Trophoblast cell (in vitro differentiated cells and primary cell): ENCODE results near the gene UBIAD1.
"Not testable (repeated sequence)": the region's sequence is repeated elsewhere in the genome, so short reads cannot be mapped to it uniquely, and the experiment has no call there.

Source experiments
- DNase-seq, 2 donors: peaks; one replicate each; pipeline ENCODE4 v3.0.0-alpha.2; 2016
- H2AFZ ChIP-seq: 2 replicates; pipeline ENCODE4 v1.6.1; 2013; ENCODE audit warnings: low read length, moderate library complexity, mild to moderate bottlenecking; ENCODE audit not compliant: insufficient read depth, poor library complexity
- H2AK5ac ChIP-seq: 2 replicates; pipeline ENCODE4 v1.6.1; 2013; ENCODE audit warnings: mild to moderate bottlenecking, low read length
- H2BK120ac ChIP-seq: 2 replicates; pipeline ENCODE4 v1.6.1; 2013; ENCODE audit warnings: low read length, mild to moderate bottlenecking, moderate library complexity; ENCODE audit not compliant: insufficient read depth, poor library complexity
- H2BK12ac ChIP-seq: 2 replicates; pipeline ENCODE4 v1.6.1; 2013; ENCODE audit warnings: mild to moderate bottlenecking, low read length, moderate library complexity
- H2BK5ac ChIP-seq: 2 replicates; pipeline ENCODE4 v1.6.1; 2013; ENCODE audit warnings: low read length, low read depth, moderate library complexity, mild to moderate bottlenecking; ENCODE audit not compliant: poor library complexity
- H3K14ac ChIP-seq: 2 replicates; pipeline ENCODE4 v1.6.1; 2013; ENCODE audit warnings: mild to moderate bottlenecking, low read length
- H3K18ac ChIP-seq: 2 replicates; pipeline ENCODE4 v1.6.1; 2013; ENCODE audit warnings: mild to moderate bottlenecking, low read length
- H3K23ac ChIP-seq: 2 replicates; pipeline ENCODE4 v1.6.1; 2013; ENCODE audit warnings: low read length
- H3K27ac ChIP-seq: 2 replicates; pipeline ENCODE4 v1.5.1; 2013; ENCODE audit warnings: low read depth, mild to moderate bottlenecking, inconsistent platforms, low read length, moderate library complexity
- H3K27me3 ChIP-seq: 2 replicates; pipeline ENCODE4 v1.6.1; 2013; ENCODE audit warnings: inconsistent platforms, mild to moderate bottlenecking, low read length, moderate library complexity; ENCODE audit not compliant: insufficient read depth
- H3K36me3 ChIP-seq, 2 experiments: 1 replicate in 1 of 2; 2 replicates in 1 of 2; pipeline ENCODE4 v1.6.1; 2013; ENCODE audit warnings: low read length in 2 of 2, mild to moderate bottlenecking in 2 of 2, moderate library complexity in 1 of 2; ENCODE audit not compliant: insufficient read depth in 2 of 2, control insufficient read depth in 1 of 2
- H3K4ac ChIP-seq: 2 replicates; pipeline ENCODE4 v1.6.1; 2013; ENCODE audit warnings: low read depth, mild to moderate bottlenecking, low read length, moderate library complexity
- H3K4me1 ChIP-seq, 2 experiments: 1 replicate in 1 of 2; 2 replicates in 1 of 2; pipeline ENCODE4 v1.6.1; 2013; ENCODE audit warnings: low read length in 2 of 2, mild to moderate bottlenecking in 2 of 2, moderate library complexity in 1 of 2; ENCODE audit not compliant: insufficient read depth in 2 of 2, control insufficient read depth in 1 of 2
- H3K4me2 ChIP-seq: 2 replicates; pipeline ENCODE4 v1.6.1; 2013; ENCODE audit warnings: inconsistent platforms, mild to moderate bottlenecking, low read length, moderate library complexity
- H3K4me3 ChIP-seq: 2 replicates; pipeline ENCODE4 v1.5.1; 2013; ENCODE audit warnings: mild to moderate bottlenecking, low read depth, low read length, inconsistent platforms
- H3K79me1 ChIP-seq: one replicate; pipeline ENCODE4 v1.6.1; 2013; ENCODE audit warnings: low read length
- H3K79me2 ChIP-seq: 2 replicates; pipeline ENCODE4 v1.6.1; 2013; ENCODE audit warnings: low read length, mild to moderate bottlenecking; ENCODE audit not compliant: control insufficient read depth, insufficient read depth, poor library complexity
- H3K9ac ChIP-seq: 2 replicates; pipeline ENCODE4 v1.6.1; 2013; ENCODE audit warnings: mild to moderate bottlenecking, low read length
- H3K9me3 ChIP-seq: 2 replicates; pipeline ENCODE4 v1.6.1; 2013; ENCODE audit warnings: low read depth, mild to moderate bottlenecking, control low read depth, inconsistent platforms, low read length; ENCODE audit not compliant: insufficient read depth
- H4K12ac ChIP-seq: 2 replicates; pipeline ENCODE4 v1.6.1; 2013; ENCODE audit warnings: low read depth, mild to moderate bottlenecking, low read length, moderate library complexity
- H4K8ac ChIP-seq: 2 replicates; pipeline ENCODE4 v1.6.1; 2013; ENCODE audit warnings: low read depth, mild to moderate bottlenecking, low read length, moderate library complexity
- H4K91ac ChIP-seq: one replicate; pipeline ENCODE4 v1.6.1; 2013; ENCODE audit warnings: low read depth, mild to moderate bottlenecking, low read length, moderate library complexity
- WGBS: extraction: QIAGEN DNeasy Blood & Tissue Kit; methylation state at CpG from one replicate; pipeline ENCODE4 v1.1.7; 2013; ENCODE audit warnings: missing lambda C conversion rate; ENCODE audit not compliant: insufficient read length, insufficient coverage; ENCODE audit errors: extremely low coverage; 5-methylcytosine and 5-hydroxymethylcytosine counted together

UBIAD1 gene

GRCh38 chr1:11294951-11295350 is 22.0 kb downstream of the UBIAD1 start:
- H3K79me2 ChIP-seq, result no peaks in the 10 kb centered on the region
- no peak overlapping the region for H3K27ac ChIP-seq
- no peak overlapping the region for H2BK12ac ChIP-seq
- H3K18ac ChIP-seq, result no peak overlapping the region
- H2BK5ac ChIP-seq, result no peak overlapping the region
- H3K79me1 ChIP-seq, result no peaks in the 10 kb centered on the region
- no peak overlapping the region for H2AFZ ChIP-seq
- no peaks in the 10 kb centered on the region for H3K27me3 ChIP-seq
- no peak overlapping the region for H3K14ac ChIP-seq
- peaks cover 0 to 4% of the 10 kb centered on the region in 2 experiments for H3K36me3 ChIP-seq
- H4K91ac ChIP-seq, result no peak overlapping the region
- WGBS, result no CpG with 5 or more reads among the region's 8 CpGs
- H3K9me3 ChIP-seq, result no peaks in the 10 kb centered on the region
- no peaks in the 10 kb centered on the region for H3K4me1 ChIP-seq
- no peak overlapping the region for H3K23ac ChIP-seq
- H2BK120ac ChIP-seq, result no peak overlapping the region
- no peak overlapping the region for H3K4me3 ChIP-seq
- no peak overlapping the region for H4K8ac ChIP-seq
- no peak overlapping the region for H3K4me2 ChIP-seq
- H3K4ac ChIP-seq, result no peak overlapping the region
- no peak overlapping the region for H4K12ac ChIP-seq
- no peak overlapping the region for H3K9ac ChIP-seq
- no peak overlapping the region for H2AK5ac ChIP-seq
- DNase-seq, result no peak

DNA sequence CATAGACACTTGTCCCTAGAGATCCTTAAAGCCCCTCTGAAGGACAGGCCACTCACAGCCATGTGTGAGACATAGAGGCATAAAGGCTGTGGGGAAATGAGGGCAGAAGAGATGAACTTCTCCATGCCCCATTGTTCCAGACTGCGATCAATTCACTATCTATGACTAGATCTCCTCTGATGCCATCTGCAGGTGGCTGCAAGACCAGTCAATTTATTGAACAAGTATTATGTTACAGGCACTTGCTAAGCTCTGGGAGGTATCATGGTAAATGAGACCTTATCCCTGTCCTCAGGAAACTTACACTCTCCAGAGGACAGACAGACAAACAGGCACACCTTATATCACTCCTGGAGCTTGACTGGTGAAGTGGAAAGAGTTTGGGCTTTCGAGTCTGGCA is 22.9 kb downstream of the UBIAD1 start:
- Histone ChIP-seq H3K79me2 (no peaks in the 10 kb centered on the region), H3K18ac (no peak overlapping the region), H2AK5ac (no peak overlapping the region), H2BK5ac (no peak overlapping the region), H4K8ac (no peak overlapping the region), H2AFZ (no peak overlapping the region), H2BK120ac (no peak overlapping the region), H3K36me3 (peaks cover 0 to 4% of the 10 kb centered on the region in 2 experiments), H3K23ac (no peak overlapping the region), H4K91ac (no peak overlapping the region), H3K4ac (no peak overlapping the region), H3K4me2 (no peak overlapping the region), H3K14ac (no peak overlapping the region), H3K27ac (no peak overlapping the region), H3K4me1 (no peaks in the 10 kb centered on the region), H3K9me3 (no peaks in the 10 kb centered on the region), H3K4me3 (no peak overlapping the region), H3K9ac (no peak overlapping the region), H3K79me1 (no peaks in the 10 kb centered on the region), H2BK12ac (no peak overlapping the region), H3K27me3 (no peaks in the 10 kb centered on the region), H4K12ac (no peak overlapping the region)
- DNase-seq, result no peak
- no CpG with 5 or more reads among the region's 2 CpGs for WGBS

GRCh38 chr1:11297774-11298173 is 24.8 kb downstream of the UBIAD1 start:
- not testable (repeated sequence) for H3K27me3 ChIP-seq, H3K4me3 ChIP-seq, H3K79me1 ChIP-seq, H3K4me2 ChIP-seq, H3K4me1 ChIP-seq, H2BK12ac ChIP-seq, H3K36me3 ChIP-seq, H3K9me3 ChIP-seq, H2BK5ac ChIP-seq, H3K18ac ChIP-seq, H2AK5ac ChIP-seq, H3K14ac ChIP-seq, H3K79me2 ChIP-seq, H4K91ac ChIP-seq, H2BK120ac ChIP-seq, H3K9ac ChIP-seq, H4K8ac ChIP-seq, H3K27ac ChIP-seq, H3K4ac ChIP-seq, H3K23ac ChIP-seq, DNase-seq, H2AFZ ChIP-seq, H4K12ac ChIP-seq
- WGBS, result no CpG with 5 or more reads among the region's 5 CpGs

DNA sequence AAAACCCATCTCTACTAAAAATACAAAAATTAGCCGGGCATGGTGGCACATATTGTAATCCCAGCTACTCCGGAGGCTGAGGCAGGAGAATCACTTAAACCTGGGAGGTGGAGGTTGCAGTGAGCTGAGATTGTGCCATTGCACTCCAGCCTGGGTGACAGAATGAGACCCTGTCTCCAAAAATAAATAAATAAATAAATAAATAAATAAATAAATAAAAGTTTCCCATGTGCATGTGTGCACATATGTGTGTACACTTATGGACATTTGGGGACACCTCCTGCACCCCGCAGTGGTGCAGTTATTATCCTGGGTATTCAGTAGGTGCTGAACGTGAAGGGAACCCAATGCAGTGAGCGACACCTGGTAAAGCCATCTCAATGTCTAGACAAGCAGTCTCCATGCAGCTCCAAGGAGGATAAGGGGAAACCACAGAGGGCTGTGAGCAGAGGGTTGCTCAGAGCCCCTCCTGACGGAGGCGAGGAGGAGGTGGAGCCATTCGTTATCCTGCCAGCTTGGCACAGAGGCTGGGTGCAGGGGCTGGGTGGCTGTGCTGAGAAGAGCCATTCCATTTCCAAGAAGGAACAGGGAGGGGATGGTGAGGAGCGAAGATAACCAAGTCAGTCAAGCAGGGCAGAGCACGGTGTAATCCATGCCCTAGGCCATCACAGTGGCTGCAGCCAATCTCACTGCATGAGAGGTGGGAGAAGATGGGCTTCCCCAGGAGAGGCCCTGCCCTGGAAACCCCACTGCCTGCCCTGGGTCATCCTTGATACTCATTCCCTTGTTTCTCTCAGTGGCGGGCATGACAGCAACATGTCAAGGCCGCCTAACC is 25.6 kb downstream of the UBIAD1 start:
- Histone ChIP-seq H3K79me2 (no peaks in the 10 kb centered on the region), H4K12ac (no peak overlapping the region), H4K8ac (no peak overlapping the region), H3K23ac (no peak overlapping the region), H3K36me3 (peaks cover 0 to 4% of the 10 kb centered on the region in 2 experiments), H3K4me1 (no peaks in the 10 kb centered on the region), H2AK5ac (no peak overlapping the region), H2BK12ac (no peak overlapping the region), H3K27me3 (no peaks in the 10 kb centered on the region), H3K18ac (no peak overlapping the region), H2BK120ac (no peak overlapping the region), H4K91ac (no peak overlapping the region), H3K4me2 (no peak overlapping the region), H3K9ac (no peak overlapping the region), H3K14ac (no peak overlapping the region), H3K9me3 (no peaks in the 10 kb centered on the region), H3K79me1 (no peaks in the 10 kb centered on the region), H2BK5ac (no peak overlapping the region), H2AFZ (no peak overlapping the region), H3K27ac (no peak overlapping the region), H3K4me3 (no peak overlapping the region), H3K4ac (no peak overlapping the region)
- no CpG with 5 or more reads among the region's 12 CpGs for WGBS
- no peak for DNase-seq
